Astrocyte of the cerebellum (primary cell): ENCODE measurements around the gene LAMP1.
"Not testable (repeated sequence)": the region's sequence is repeated elsewhere in the genome, so short reads cannot be mapped to it uniquely, and the experiment has no call there.

Source experiments
- DNase-seq: peaks from one replicate; pipeline ENCODE4 v3.0.0-alpha.2; 2011; ENCODE audit warnings: low read depth
- H3K4me3 ChIP-seq: 2 replicates; pipeline ENCODE4 v1.5.1; 2011; ENCODE audit warnings: mild to moderate bottlenecking, low read depth, low read length, moderate library complexity
- in situ Hi-C: cut with HindIII; loops from 2 replicates; pipeline ENCODE4 v1.10.0; 2017; ENCODE audit warnings: low sequenced_read_pairs
- TF ChIP-seq, protein P1 (sequence below): IDR thresholded peaks from 2 replicates; pipeline ENCODE4 v1.5.1; 2012; ENCODE audit warnings: low read length, low read depth, moderate library complexity, mild to moderate bottlenecking; ENCODE audit errors: missing control alignments

Gene LAMP1

DNA sequence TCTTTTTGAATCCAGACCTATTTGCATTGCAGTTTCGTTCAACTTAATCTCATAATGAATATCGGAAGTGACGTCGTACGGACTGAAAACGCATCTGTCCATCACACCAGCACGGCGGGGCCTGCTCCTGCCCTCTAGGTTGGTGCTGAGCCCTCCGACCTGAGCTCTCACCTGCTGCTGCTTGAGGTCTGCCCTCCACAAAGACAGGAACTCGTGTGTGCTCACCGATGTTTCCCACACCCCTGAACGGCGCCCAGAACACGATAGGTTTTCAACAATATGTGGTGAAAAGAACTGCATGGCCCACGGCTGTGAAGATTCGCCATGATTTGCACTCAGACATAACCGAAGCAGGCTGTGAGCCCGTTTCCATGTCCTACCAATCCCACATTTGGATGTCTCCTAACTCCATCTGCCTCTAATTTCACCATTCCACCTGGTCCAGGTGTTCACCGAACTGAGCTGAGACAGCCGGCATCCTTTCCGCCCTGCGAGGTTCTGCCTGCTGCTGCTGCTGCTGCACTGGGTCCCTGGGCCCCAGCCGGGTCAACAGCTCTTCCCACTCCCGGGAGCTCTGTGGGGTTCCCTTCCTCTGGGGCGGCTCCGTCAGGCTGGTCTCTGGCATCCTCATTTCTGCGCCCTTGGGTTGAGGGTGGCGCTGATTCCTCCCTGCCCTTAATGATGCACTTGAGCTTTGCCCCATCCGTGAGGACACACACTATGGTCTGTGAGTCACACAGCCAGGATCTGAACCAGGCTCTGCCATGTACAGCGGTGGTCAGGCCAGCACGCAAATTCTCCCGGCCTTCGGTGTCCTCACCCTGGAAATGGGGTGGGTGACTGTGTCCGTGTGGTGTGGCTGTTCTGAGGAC is 46.0 kb downstream of the LAMP1 start:
- no peak overlapping the region for H3K4me3 ChIP-seq
- in situ Hi-C loops = no loop called here
- TF ChIP-seq, protein P1, sequence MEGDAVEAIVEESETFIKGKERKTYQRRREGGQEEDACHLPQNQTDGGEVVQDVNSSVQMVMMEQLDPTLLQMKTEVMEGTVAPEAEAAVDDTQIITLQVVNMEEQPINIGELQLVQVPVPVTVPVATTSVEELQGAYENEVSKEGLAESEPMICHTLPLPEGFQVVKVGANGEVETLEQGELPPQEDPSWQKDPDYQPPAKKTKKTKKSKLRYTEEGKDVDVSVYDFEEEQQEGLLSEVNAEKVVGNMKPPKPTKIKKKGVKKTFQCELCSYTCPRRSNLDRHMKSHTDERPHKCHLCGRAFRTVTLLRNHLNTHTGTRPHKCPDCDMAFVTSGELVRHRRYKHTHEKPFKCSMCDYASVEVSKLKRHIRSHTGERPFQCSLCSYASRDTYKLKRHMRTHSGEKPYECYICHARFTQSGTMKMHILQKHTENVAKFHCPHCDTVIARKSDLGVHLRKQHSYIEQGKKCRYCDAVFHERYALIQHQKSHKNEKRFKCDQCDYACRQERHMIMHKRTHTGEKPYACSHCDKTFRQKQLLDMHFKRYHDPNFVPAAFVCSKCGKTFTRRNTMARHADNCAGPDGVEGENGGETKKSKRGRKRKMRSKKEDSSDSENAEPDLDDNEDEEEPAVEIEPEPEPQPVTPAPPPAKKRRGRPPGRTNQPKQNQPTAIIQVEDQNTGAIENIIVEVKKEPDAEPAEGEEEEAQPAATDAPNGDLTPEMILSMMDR = no peak
- DNase-seq = no peak

DNA sequence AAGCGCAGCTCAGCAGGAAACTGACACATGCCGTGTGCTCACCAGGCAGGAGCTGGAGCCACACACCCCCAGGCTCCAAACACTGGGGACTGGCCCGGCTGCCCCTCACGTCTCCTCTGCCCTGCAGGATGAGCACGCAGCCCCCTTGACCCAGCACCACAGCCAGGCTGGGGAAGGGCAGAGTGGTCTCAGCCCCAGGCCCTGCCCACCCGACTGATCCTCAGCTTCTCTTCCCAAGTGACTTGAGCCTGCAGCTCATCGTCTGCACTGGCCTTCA is 46.6 kb downstream of the LAMP1 start:
- TF ChIP-seq, protein P1 = no peak
- in situ Hi-C loops = no loop called here
- DNase-seq = no peak
- H3K4me3 ChIP-seq = no peak overlapping the region

DNA sequence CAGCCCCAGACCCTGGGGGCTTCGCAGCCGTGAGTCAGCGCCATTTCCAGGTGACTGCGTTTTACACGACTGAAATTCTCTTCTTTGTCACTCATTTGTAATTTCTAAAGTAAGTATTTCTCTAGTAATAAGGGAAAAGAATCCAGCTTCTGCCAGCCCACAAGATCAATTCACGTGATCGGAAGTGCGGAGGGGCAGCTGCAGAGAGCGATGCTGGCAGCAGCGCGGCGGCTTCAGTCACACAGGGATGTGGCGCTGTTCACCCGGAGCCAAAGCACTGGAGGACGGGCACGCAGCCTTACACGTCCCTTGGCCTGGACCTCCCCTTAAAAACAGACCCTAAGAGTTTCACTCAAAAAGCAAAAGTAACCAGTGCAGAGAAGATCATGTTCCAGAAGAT is 48.4 kb downstream of the LAMP1 start:
- in situ Hi-C loops = no loop called here
- TF ChIP-seq, protein P1 = no peak
- DNase-seq = no peak
- H3K4me3 ChIP-seq = no peak overlapping the region

DNA sequence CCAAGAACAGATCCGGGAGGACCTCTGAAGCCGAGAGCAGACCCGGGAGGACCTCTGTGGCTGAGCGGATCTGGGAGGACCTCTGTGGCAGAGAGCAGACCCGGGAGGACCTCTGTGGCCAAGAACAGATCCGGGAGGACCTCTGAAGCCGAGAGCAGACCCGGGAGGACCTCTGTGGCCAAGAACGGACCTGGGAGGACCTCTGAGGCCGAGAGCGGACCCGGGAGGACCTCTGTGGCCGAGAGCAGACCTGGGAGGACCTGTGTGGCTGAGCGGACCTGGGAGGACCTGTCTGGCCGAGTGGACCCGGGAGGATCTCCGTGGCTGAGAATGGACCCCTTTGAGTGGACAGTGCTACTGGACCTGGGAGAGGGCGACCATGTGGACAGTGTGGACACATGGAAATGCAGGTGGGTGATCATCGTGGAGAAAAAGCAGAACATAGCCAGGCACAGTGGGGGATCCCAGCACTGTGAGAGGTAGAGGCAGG is 50.7 kb downstream of the LAMP1 start:
- H3K4me3 ChIP-seq, DNase-seq, in situ Hi-C loops: not testable (repeated sequence)

DNA sequence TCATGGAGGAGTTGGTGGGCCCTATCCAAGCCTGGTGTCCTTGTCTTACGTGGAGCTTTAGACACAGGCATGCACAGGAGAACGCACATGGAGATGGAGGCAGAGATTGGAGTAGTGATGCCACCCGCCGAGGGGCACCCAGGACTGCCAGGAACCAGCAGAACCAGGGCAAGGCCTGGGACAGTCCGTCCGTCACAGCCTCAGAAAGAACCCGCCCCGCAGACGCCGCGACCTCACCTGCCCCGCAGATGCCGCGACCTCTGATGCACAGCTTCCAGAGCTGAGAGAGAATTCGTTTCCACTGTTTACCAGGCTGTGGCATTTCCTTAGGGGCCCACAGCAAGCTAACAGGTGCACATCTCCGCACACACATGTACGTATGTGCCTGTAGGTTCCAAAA is 51.6 kb downstream of the LAMP1 start:
- DNase-seq = no peak
- TF ChIP-seq, protein P1 = no peak
- in situ Hi-C loops = no loop called here
- no peak overlapping the region for H3K4me3 ChIP-seq

DNA sequence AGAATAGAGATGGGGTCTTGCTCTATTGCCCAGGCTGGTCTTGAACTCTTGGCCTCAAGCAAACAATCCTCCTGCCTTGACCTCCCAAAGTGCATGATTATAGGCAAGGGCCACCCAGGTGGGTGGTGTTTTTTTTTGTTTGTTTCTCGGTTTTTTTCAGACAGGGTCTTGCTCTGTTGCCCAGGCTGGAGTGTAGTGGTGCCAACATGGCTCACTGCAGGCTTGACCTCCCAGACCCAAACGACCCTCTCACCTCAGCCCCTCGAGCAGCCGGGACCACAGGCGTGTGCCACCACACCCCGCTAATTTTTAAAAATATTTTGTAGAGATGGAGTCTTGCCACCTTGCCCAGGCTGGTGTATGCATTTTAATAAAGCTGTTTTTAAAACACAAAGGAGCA is 52.0 kb downstream of the LAMP1 start:
- H3K4me3 ChIP-seq = no peak overlapping the region
- in situ Hi-C loops = no loop called here
- TF ChIP-seq, protein P1 = no peak

DNA sequence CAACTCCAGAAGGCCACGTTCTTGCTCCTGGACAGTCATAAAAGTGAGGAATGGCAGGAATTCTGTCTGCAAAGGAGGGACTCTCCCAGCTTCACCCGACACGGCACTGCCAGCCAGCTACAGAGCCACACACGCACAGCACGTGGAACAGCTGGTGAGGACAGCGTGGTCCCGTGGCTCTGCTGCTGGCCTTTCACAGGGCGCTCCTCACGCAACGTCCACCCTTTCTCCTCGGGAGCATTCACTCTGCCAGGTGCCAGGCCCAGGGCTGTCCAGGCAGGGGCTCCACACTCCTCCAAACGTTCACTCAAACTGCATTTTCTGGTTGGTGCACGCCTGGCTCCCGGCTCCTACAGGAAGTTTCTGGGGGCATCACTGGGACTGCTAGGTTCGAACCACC is 52.5 kb downstream of the LAMP1 start:
- TF ChIP-seq, protein P1 = no peak
- DNase-seq = no peak
- no peak overlapping the region for H3K4me3 ChIP-seq
- in situ Hi-C loops = no loop called here

More for the DNA sequence above, 52.0 kb downstream of the LAMP1 start:
- DNase-seq = no peak
